A172 (cell line): ENCODE measurements around the gene SFI1. TPM values are rescaled to one million over a fixed set of nuclear protein-coding genes. Genes with fewer than 3 reads are reported as not detected.
"Not testable (repeated sequence)": the region's sequence is repeated elsewhere in the genome, so short reads cannot be mapped to it uniquely, and the experiment has no call there.

Source experiments
- DNase-seq: peaks from one replicate; pipeline ENCODE4 v3.0.0-alpha.2; 2015; ENCODE audit warnings: low spot score
- total RNA-seq: library from RNA; depleted of rRNA; stranded (reverse); fragments of >200 nt; shearing (Covaris generic); gene quantifications from 2 replicates; pipeline ENCODE4 v1.2.3, GENCODE V29; 2014

The SFI1 gene
- total RNA-seq, 1 experiment from 2014 or later = 11.2 TPM

GRCh38 chr22:31490496-31490925 is 5.8 kb upstream of the SFI1 start:
- DNase-seq = peak; percentile 52

GRCh38 chr22:31491218-31491962 is 4.9 kb upstream of the SFI1 start:
- no peak for DNase-seq

- DNase-seq = no peak
These were observed 4.2 kb upstream of the SFI1 start for GRCh38 chr22:31492151-31492550.

GRCh38 chr22:31493355-31493754 is 3.0 kb upstream of the SFI1 start:
- DNase-seq = not testable (repeated sequence)

GRCh38 chr22:31495343-31495742 is 993 bp upstream of the SFI1 start:
- DNase-seq = no peak

GRCh38 chr22:31496735-31497146 is 405 bp downstream of the SFI1 start:
- no peak for DNase-seq

GRCh38 chr22:31497148-31497938 is 1.0 kb downstream of the SFI1 start:
- DNase-seq = no peak

GRCh38 chr22:31501738-31502137 is 5.4 kb downstream of the SFI1 start:
- DNase-seq = no peak

- no peak for DNase-seq
These were observed 7.1 kb downstream of the SFI1 start for GRCh38 chr22:31503211-31503964.

GRCh38 chr22:31504282-31504681 is 7.9 kb downstream of the SFI1 start:
- peak; percentile 6 for DNase-seq

- not testable (repeated sequence) for DNase-seq
These were observed 11.2 kb downstream of the SFI1 start for GRCh38 chr22:31507517-31507916.

GRCh38 chr22:31508536-31508935 is 12.2 kb downstream of the SFI1 start:
- DNase-seq = no peak

- no peak for DNase-seq
These were observed 12.9 kb downstream of the SFI1 start for GRCh38 chr22:31509061-31509762.

- DNase-seq = no peak
These were observed 23.7 kb downstream of the SFI1 start for GRCh38 chr22:31520051-31520450.

- DNase-seq = not testable (repeated sequence)
These were observed 27.8 kb downstream of the SFI1 start for GRCh38 chr22:31524132-31524531.

GRCh38 chr22:31526270-31526669 is 29.9 kb downstream of the SFI1 start:
- no peak for DNase-seq

GRCh38 chr22:31530823-31531195 is 34.5 kb downstream of the SFI1 start:
- DNase-seq = no peak

- no peak for DNase-seq
These were observed 35.7 kb downstream of the SFI1 start for GRCh38 chr22:31532060-31532459.

GRCh38 chr22:31533374-31533773 is 37.0 kb downstream of the SFI1 start:
- DNase-seq = no peak

- no peak for DNase-seq
These were observed 40.7 kb downstream of the SFI1 start for GRCh38 chr22:31537019-31537535.

- DNase-seq = no peak
These were observed 42.5 kb downstream of the SFI1 start for GRCh38 chr22:31538815-31539214.
